Adrenal gland (tissue), 5 donors: Measurements from ENCODE around the gene ZNF705A.
"Not testable (repeated sequence)": the region's sequence is repeated elsewhere in the genome, so short reads cannot be mapped to it uniquely, and the experiment has no call there.

ENCODE experiments used
- CTCF ChIP-seq, 6 experiments: fragments of 450-650 bp in 4 of 6; fragments of 200-600 bp in 2 of 6; sonication (generic) in 1 of 6; IDR thresholded peaks; 1 replicate in 5 of 6; 2 replicates in 1 of 6; pipeline versions ENCODE4 v1.5.1 to v1.8.0; 2016 to 2021; ENCODE audit warnings: antibody characterized with exemption in 6 of 6, mild to moderate bottlenecking in 2 of 6, moderate library complexity in 1 of 6
- POLR2A ChIP-seq, 2 donors: fragments of 450-650 bp; IDR thresholded peaks; one replicate each; pipeline ENCODE4 v1.6.1; 2017; ENCODE audit warnings: antibody characterized with exemption in 2 of 2, mild to moderate bottlenecking in 2 of 2, moderate library complexity in 1 of 2
- donor health status: DM: no; HTN: no; CAD: no.

- not testable (repeated sequence) for TF ChIP-seq CTCF, POLR2A (IDR thresholded peaks at IDR 0.05)
These were observed 23.0 kb upstream of the ZNF705A start for GRCh38 chr12:8133636-8134397.
